Amygdala (tissue), 56 donors: ENCODE data around the gene CFAP69.
"Not testable (repeated sequence)": the region's sequence is repeated elsewhere in the genome, so short reads cannot be mapped to it uniquely, and the experiment has no call there.

Experiments
- DNase-seq, 56 donors: peaks; one replicate each; lab custom pipeline; 2025; lab: John Stamatoyannopoulos, UW

CFAP69 gene

GRCh38 chr7:90326500-90326899 lies 81.5 kb downstream of the CFAP69 start:
- DNase-seq = no peak

- no peak for DNase-seq
Observed at GRCh38 chr7:90334193-90334843, 89.3 kb downstream of the CFAP69 start.

GRCh38 chr7:90334926-90335325 lies 90.0 kb downstream of the CFAP69 start:
- not testable (repeated sequence) for DNase-seq

GRCh38 chr7:90337106-90337505 lies 92.1 kb downstream of the CFAP69 start:
- no peak for DNase-seq

GRCh38 chr7:90345016-90345415 lies 100.0 kb downstream of the CFAP69 start:
- DNase-seq = no peak

GRCh38 chr7:90345595-90346335 lies 100.8 kb downstream of the CFAP69 start:
- DNase-seq = peak in 13 of 56 donors; percentile 7 to 59 (median 41)

- peak; percentile 45 to 94 (median 84) for DNase-seq
Observed at GRCh38 chr7:90346336-90347125, 101.6 kb downstream of the CFAP69 start, which contains the start of gene GTPBP10. TSS of gene GTPBP10 (plus strand) at chr7:90346716. CDS start at chr7:90346742, 26 bp downstream.

GRCh38 chr7:90347759-90348158 lies 102.8 kb downstream of the CFAP69 start:
- no peak for DNase-seq

- DNase-seq = no peak
Observed at GRCh38 chr7:90349305-90349704, 104.3 kb downstream of the CFAP69 start.

- not testable (repeated sequence) for DNase-seq
Observed at GRCh38 chr7:90350032-90350431, 105.1 kb downstream of the CFAP69 start.

GRCh38 chr7:90351987-90352386 lies 107.0 kb downstream of the CFAP69 start:
- DNase-seq = no peak
